Measurements from ENCODE around the gene BEST3. TPM values are rescaled to one million over a fixed set of nuclear protein-coding genes. Genes with fewer than 3 reads are reported as not detected.

Gene BEST3
- total and polyA plus RNA-seq, 2 experiments from 2014 or later: not detected

- Mint-ChIP-seq H3K27ac (no peak overlapping the region), H3K4me3 (no peak overlapping the region), H3K27me3 (ENCODE audit: insufficient read depth, low read depth, poor library complexity) (no peaks in the 10 kb centered on the region), H3K36me3 (ENCODE audit: low read depth) (no peaks in the 10 kb centered on the region), H3K4me1 (peaks cover 26% of the 10 kb centered on the region), H3K9me3 (no peaks in the 10 kb centered on the region)
- Histone ChIP-seq H3K27me3 (ENCODE audit: insufficient read depth) (no peaks in the 10 kb centered on the region), H3K9me2 (ENCODE audit: insufficient read depth) (no peaks in the 10 kb centered on the region), H3K4me2 (no peak overlapping the region), H3K27ac (ENCODE audit: low read depth) (no peak overlapping the region), H3K4me3 (no peak overlapping the region), H4K20me1 (replicated peaks; ENCODE audit: insufficient read depth) (no peaks in the 10 kb centered on the region), H2AFZ (peak overlapping the region; percentile 67), H3F3A (replicated peaks; ENCODE audit: low read depth) (peaks cover 5% of the 10 kb centered on the region; the same call in 1 of the 2 replicates), H3K4me1 (ENCODE audit: insufficient read depth) (peaks cover 12% of the 10 kb centered on the region), H3K79me2 (replicated peaks; ENCODE audit: insufficient read depth) (no peaks in the 10 kb centered on the region), H3K36me3 (ENCODE audit: insufficient read depth) (no peaks in the 10 kb centered on the region)
- ATAC-seq (no peak), DNase-seq (ENCODE audit: low spot score) (no peak)
- TF ChIP-seq JUNB (IDR thresholded peaks at IDR 0.05; ENCODE audit: unreplicated experiment) (no peak), REST (IDR thresholded peaks at IDR 0.05; ENCODE audit: unreplicated experiment) (no peak), STAT1 (IDR thresholded peaks at IDR 0.05; ENCODE audit: unreplicated experiment) (no peak), CREB1 (CRISPR knock-in tag; IDR thresholded peaks at IDR 0.05; ENCODE audit: low read depth) (no peak), EZH2 (IDR thresholded peaks at IDR 0.05; ENCODE audit: low read depth, unreplicated experiment) (no peak), ETS1 (IDR thresholded peaks at IDR 0.05) (no peak), ZNF462 (CRISPR knock-in tag; IDR thresholded peaks at IDR 0.05) (no peak), NANOG (IDR thresholded peaks at IDR 0.05; ENCODE audit: borderline replicate concordance) (no peak), ZNF331 (CRISPR knock-in tag; IDR thresholded peaks at IDR 0.05; ENCODE audit: low read depth) (no peak), ZNF114 (CRISPR knock-in tag; IDR thresholded peaks at IDR 0.05) (no peak), EZH2phosphoT487 (IDR thresholded peaks at IDR 0.05; ENCODE audit: unreplicated experiment) (no peak), CTCF (conservative IDR thresholded peaks at IDR 0.05; ENCODE audit: low read depth in 2 of 2) (no peak), POLR2AphosphoS5 (IDR thresholded peaks at IDR 0.05; ENCODE audit: low read depth) (no peak)
Observed at GRCh38 chr12:69684466-69684865, 14.6 kb downstream of the BEST3 start.

Measured in GM23338 (cell line).